Measurements from ENCODE around the gene PPIA. TPM values are rescaled to one million over a fixed set of nuclear protein-coding genes. Genes with fewer than 3 reads are reported as not detected.

Gene PPIA
- 100 to 1,000 TPM; 701 to 727 (median 718) TPM for total RNA-seq
- 1,424 TPM for total RNA-seq (2013)

- peak; percentile 98 to 99 for DNase-seq
- under 1% methylated on average over 99 of the region's 99 CpGs for WGBS (ENCODE audit: insufficient coverage)
- H3K4me3 Mint-ChIP-seq, result peak within 1 kb of the TSS; percentile 94
- Histone ChIP-seq H3K4me3 (ENCODE audit: low read length) (peak within 1 kb of the TSS; percentile 99), H3K27ac (ENCODE audit: low read length) (peak within 1 kb of the TSS; percentile 99), H3K9me3 (ENCODE audit: control insufficient read depth, insufficient read depth, low read length) (no peaks in the 10 kb centered on the region), H3K4me1 (ENCODE audit: control insufficient read depth, insufficient read depth, low read length) (peaks cover 21% of the 10 kb centered on the region), H3K27me3 (ENCODE audit: control insufficient read depth, insufficient read depth, low read length) (no peaks in the 10 kb centered on the region), H3K36me3 (ENCODE audit: control insufficient read depth, insufficient read depth, low read length) (peaks cover 28% of the 10 kb centered on the region)
- intact Hi-C loops (cut with micrococcal nuclease), result loop anchor here (1.0 to 2.0 kb wide), 7 partner anchors 28 to 214 kb away; partner anchors contain the start of genes PURB, TMED4 and ZMIZ2
- H3K9me3 Mint-ChIP-seq, result no peaks in the 10 kb centered on the region
- H3K27me3 Mint-ChIP-seq (ENCODE audit: low read depth in 2 of 2), result no peaks in the 10 kb centered on the region
- H3K27ac Mint-ChIP-seq, result peak within 1 kb of the TSS; percentile 95 to 96
- peaks cover 10% of the 10 kb centered on the region for H3K36me3 Mint-ChIP-seq
- H3K4me1 Mint-ChIP-seq, result peaks cover 27% of the 10 kb centered on the region in 2 donors
- TF ChIP-seq CTCF (IDR thresholded peaks at IDR 0.05), result no peak
- peak; percentile 83 to 94 (median 87) for ATAC-seq
Observed at GRCh38 chr7:44796504-44797328, at the start of gene PPIA. Gene PPIA (plus strand): TSS chr7:44796681. CDS start chr7:44796725, 44 bp downstream.

- intact Hi-C loops (cut with micrococcal nuclease), result loop anchor here (1.0 to 10.0 kb wide), 4 partner anchors 49 to 166 kb away; partner anchors contain the start of genes H2AZ2 and TMED4
- TF ChIP-seq CTCF (IDR thresholded peaks at IDR 0.05), result no peak
- Mint-ChIP-seq H3K36me3 (no peaks in the 10 kb centered on the region), H3K4me3 (peak within 1 kb of the TSS; percentile 94), H3K27me3 (ENCODE audit: low read depth in 2 of 2) (no peaks in the 10 kb centered on the region), H3K27ac (peak within 1 kb of the TSS; percentile 85 to 96), H3K9me3 (no peaks in the 10 kb centered on the region), H3K4me1 (peaks cover 37 to 48% of the 10 kb centered on the region in 2 donors)
- WGBS (ENCODE audit: insufficient coverage), result 1% methylated on average over 92 of the region's 92 CpGs
- H3K4me3 ChIP-seq (ENCODE audit: low read length), result peak within 1 kb of the TSS; percentile 78
- H3K4me1 ChIP-seq (ENCODE audit: control insufficient read depth, insufficient read depth, low read length), result peaks cover 31% of the 10 kb centered on the region
- ATAC-seq (peak; percentile 89 to 97 (median 93)), DNase-seq (peak; percentile 93 to 94)
- H3K27ac ChIP-seq (ENCODE audit: low read length), result peak within 1 kb of the TSS; percentile 77
- no peaks in the 10 kb centered on the region for H3K27me3 ChIP-seq (ENCODE audit: control insufficient read depth, insufficient read depth, low read length)
- H3K36me3 ChIP-seq (ENCODE audit: control insufficient read depth, insufficient read depth, low read length), result no peaks in the 10 kb centered on the region
- H3K9me3 ChIP-seq (ENCODE audit: control insufficient read depth, insufficient read depth, low read length), result no peaks in the 10 kb centered on the region
Observed at GRCh38 chr7:44748045-44748947, 48.2 kb upstream of the PPIA start, which contains the start of gene ZMIZ2. Gene ZMIZ2 (plus strand): TSS chr7:44748847. CDS start chr7:44756250, 7,403 bp downstream.

GRCh38 chr7:44748948-44749731, 47.3 kb upstream of the PPIA start:
- H3K9me3 ChIP-seq (ENCODE audit: control insufficient read depth, insufficient read depth, low read length), result no peaks in the 10 kb centered on the region
- Mint-ChIP-seq H3K9me3 (no peaks in the 10 kb centered on the region), H3K4me3 (peak overlapping the region; percentile 94), H3K36me3 (no peaks in the 10 kb centered on the region), H3K27ac (peak overlapping the region; percentile 85 to 96), H3K27me3 (ENCODE audit: low read depth in 2 of 2) (no peaks in the 10 kb centered on the region), H3K4me1 (peaks cover 37 to 47% of the 10 kb centered on the region in 2 donors)
- H3K4me3 ChIP-seq (ENCODE audit: low read length), result peak overlapping the region; percentile 78
- peak overlapping the region; percentile 65 for H3K27ac ChIP-seq (ENCODE audit: low read length)
- intact Hi-C loops (cut with micrococcal nuclease), result loop anchor here (1.0 to 10.0 kb wide), 4 partner anchors 48 to 167 kb away; partner anchors contain the start of genes H2AZ2 and TMED4
- peaks cover 36% of the 10 kb centered on the region for H3K4me1 ChIP-seq (ENCODE audit: control insufficient read depth, insufficient read depth, low read length)
- TF ChIP-seq CTCF (IDR thresholded peaks at IDR 0.05), result no peak
- DNase-seq (peak in 1 of 2 donors; percentile 48), ATAC-seq (no peak)
- H3K36me3 ChIP-seq (ENCODE audit: control insufficient read depth, insufficient read depth, low read length), result no peaks in the 10 kb centered on the region
- no peaks in the 10 kb centered on the region for H3K27me3 ChIP-seq (ENCODE audit: control insufficient read depth, insufficient read depth, low read length)
- 1% methylated on average over 60 of the region's 60 CpGs for WGBS (ENCODE audit: insufficient coverage)

All from natural killer cell (primary cell).